ENCODE results near the gene C1QL1.
"Not testable (repeated sequence)": the region's sequence is repeated elsewhere in the genome, so short reads cannot be mapped to it uniquely, and the experiment has no call there.

Gene C1QL1

GRCh38 chr17:44959821-44960531, 8.1 kb downstream of the C1QL1 start:
- no peak for DNase-seq

DNA sequence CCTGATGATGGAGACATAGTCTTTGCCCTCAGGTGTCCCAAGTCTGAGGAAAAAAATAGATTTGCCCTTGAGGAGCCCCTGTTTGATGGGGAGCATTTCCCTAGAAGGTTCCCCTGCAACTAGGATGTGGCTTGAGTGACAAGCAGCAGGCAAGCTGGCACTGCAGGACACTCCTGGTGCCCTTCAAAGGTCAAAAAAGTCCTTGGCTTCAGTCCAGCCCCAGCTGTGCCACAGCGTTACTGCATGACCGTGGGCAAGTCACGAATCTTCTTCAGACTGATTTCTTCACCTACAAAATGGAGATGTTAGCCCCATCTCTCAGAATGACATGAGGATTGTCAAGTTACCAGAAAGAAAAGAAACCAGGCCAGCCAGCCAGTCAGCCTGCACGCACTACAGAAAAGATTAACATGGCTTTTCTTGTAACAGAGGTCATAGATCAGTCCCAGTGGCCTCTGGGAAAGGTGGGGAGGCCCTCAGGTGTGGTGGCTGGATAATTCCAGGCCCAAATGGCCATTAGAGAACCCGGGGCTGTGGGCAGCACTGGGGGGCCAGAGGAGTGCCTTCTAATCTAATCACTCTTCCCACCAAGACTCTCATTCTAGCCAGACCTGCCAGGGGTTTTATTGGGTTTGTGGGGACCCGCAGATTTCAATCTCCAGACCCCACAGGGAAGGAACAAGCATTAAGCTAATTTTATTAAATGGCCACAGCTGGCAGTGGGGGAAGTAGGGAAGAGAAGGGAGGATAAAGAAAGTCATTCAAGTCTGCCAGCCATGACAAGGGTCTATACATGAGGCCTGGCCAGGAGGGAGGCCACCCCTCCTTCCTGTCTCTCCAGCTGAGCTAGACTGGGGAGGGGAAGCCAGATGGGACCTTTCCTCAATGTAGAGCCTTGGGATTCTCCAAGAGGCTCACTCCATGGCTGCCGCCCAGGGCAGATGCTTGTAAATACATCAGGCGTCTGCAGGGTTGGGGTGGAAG, 10.8 kb downstream of the C1QL1 start:
- no peak for DNase-seq

DNA sequence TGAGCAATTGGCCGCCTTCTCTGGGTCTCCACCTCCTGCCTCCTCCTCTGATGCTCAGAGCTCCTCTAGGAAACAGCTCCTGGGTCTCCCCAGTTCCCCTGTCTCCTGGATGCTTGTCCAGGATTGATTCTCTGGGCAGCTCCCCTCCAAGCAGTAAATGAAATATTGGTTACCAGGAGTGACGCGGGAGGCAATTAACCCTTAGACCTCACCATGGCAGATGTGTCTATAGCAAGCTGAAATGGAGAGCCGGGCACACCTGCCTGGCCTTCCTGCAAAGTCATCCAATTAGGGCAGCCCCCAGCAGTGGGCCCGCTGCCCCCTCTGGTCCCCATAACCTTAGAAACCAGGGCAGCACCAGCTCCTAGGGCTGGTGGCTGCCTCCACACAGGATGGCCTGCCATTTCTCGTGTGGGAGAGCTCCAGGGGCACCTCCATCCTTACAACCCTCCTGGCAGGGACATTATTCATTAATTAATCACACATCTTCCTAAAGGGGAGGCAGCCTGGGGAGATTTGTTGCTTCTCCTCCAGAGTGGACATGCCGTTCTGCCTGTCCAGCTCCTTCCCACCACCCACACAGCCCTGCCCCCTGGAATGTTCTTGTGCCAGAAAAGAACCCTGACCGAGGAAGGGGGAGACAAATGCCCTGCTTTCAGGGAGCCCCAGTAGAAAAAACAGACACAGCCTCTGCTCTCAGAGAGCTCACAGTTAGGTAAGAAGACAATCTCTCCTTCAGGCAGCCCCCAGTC, 12.3 kb downstream of the C1QL1 start:
- DNase-seq = peak; percentile 21

DNA sequence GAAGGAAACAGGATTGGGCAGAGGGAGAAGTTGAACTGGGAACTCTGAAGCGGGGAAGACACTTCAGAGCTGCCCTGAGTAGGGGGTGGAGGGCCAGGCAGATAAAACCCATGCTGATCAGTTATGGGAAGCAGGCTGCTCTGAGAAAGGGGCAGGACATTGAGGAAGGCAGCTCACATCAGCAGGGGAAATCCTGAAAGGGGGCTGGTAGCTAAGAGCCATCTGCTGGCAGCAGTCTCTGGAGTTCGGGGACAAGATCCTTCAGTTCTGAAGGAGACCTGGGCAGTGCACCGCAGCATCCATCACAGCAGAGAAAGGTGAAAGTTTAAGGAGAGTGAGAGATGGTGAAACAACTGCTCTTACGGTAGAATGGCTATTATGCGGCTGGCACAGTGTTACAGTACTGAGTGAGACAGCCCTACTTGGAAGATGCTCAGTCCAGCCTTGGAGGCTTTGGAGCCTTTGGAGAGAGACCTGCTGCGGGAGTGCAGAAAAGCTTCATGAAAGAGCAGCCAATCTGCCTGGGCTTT, 15.1 kb downstream of the C1QL1 start:
- DNase-seq = no peak

DNA sequence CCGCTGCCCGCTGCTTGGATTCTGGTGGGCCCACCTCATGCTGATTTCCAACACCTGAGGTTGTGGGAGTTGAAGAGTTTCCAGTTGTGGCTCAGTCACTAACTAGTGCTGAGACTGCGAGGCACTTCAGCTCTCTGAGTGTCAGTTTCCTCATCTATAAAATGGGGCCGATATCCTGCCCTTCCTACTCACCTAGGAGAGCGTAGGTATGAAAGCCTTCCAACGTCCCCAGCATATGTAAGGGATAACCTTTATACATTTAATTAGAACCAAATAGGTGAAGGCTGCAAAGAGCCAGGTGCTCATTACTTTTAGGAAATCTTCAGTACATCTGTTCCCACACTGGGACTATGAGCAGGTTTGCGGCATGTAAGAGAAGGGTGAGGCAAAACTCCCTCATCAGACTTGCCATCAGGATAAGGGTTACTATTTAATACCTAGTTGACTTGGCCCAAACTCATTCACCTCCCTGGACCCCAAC, 19.7 kb downstream of the C1QL1 start:
- DNase-seq = no peak

DNA sequence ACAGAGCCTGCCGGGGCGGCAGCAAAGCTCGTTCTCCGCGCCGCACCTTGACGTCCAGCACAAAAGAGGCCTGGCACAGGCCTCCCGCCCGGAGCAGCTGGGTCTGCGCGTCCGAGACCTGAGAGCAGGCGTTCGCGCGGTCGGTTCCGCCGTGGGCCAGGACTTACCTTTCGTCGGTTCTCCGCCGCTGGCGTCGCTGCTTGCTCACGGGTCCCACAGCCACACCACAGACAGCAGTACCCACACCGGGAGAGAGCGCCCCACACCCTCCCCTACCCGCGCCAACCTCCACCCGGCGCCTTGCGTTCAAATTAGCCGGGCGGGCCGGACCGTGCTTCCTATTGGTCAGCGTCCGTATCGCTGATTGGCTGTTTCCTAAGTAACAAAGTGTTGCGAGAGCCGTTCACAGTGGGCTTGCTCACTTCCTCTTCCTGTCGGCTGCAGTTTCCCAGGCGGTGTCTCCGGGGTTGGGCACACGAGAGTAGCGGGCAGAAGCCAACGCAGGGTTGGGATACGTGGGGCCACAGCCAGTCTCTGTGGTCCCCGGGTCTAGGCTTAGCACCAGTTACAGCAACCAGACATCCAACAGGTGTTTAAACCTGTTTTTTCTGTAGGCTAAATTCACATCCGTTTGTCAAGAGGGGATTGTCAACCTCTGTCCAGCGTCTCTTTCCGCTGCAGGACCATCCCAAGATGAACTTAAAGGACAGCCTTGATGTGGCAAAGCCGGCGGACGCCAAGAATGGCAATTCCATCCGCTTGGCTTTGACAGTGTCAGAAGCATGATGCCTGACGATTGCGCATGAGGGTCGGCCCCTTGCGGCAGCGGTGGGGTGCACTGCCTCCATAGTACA, 20.4 kb downstream of the C1QL1 start, which contains the start of gene KIF18B:
KIF18B (minus strand) TSS at position 313 of the 854 bp plus-strand sequence. CDS start 11,429 bp downstream, outside the sequence.
- DNase-seq = peak; percentile 97

DNA sequence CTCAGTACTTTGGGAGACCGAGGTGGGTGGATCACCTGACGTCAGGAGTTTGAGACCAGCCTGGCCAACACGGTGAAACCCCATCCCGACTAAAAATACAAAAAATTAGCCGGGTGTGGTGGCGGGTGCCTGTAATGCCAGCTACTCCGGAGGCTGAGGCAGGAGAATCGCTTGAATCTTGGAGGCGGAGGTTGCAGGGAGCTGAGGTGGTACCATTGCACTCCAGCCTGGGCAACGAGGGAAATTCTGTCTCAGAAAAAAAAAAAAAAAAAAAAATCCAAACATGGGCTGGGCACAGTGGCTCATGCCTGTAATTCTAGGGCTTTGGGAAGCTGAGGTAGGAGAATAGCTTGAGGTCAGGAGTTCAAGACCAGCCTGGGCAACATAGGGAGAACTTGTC, 22.5 kb downstream of the C1QL1 start:
- not testable (repeated sequence) for DNase-seq

DNA sequence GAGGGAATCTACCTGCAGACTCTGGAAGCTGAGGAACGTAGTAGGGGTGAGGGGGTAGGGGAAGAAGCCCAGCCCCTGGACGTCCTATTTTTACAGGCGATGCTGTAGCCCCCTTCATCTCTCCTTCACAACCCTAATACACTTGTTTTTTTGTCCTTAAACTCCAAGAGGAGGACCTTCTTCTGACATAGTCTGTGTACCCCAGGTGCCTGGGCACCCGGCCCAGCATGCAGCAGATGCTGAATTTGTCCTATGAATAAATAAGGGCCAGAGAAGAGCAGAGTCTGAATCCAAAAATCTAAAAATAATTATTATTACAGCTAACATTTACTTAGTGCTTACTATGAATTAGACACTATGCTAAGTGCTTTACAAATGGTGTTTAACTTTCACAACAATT, 25.6 kb downstream of the C1QL1 start:
- DNase-seq = no peak

GRCh38 chr17:44941712-44942331, 26.3 kb downstream of the C1QL1 start:
- no peak for DNase-seq

DNA sequence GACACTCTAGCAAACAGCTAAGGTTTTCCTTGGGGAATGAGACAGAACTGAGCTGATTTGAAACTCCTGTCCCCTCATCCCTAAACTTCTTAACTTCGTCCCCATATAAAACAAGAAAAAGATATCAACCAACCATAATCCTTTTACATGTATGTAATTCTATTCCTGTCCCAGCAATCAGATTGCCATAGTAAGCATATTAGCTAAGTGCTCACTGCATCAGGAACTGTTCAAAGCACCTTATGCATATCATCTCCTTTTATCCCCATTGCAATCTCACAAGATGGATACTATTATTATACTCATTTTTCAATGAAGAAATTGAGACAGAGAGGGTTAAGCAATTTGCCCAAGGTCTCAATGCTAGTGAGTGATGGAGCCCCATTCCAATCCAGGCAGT, 27.3 kb downstream of the C1QL1 start:
- DNase-seq = no peak

DNA sequence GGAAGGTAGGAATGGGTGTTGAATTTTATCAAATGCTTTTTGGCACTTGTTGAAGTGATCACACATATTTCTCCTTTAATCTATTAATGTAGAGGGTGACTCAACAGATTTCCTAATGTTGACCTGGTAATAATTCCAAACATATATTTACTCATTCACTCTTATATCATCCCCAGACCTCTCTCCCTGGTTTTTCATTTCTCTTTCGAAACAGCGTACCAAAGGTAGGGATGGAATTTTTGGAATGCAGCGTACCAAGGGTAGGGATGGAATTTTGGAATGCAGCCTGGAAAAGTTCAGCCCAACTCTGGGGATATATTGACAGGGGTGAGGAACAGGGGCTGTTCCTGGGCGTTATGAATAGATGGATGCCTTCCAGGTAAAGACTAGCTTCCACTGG, 27.8 kb downstream of the C1QL1 start:
- no peak for DNase-seq

DNA sequence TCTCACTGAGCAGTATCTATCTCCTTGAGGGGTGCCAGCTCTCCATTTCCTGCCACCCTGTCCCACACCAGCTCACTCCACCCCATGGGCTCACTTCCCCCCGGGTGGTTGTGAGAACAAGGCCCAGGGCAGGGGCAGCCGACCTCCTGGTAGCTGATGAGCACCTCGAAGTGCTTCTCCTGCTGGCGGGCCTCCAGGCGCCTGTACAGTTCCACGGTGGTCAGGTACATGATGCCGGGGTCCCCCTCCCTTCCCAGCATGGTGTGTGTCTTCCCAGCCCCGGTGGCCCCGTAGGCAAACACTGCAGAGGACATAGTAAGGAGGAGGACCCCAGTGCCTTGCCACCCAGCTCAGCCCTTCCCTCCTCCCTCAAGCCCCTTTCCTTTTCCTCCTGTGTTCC, 33.0 kb downstream of the C1QL1 start:
- DNase-seq = no peak

GRCh38 chr17:44934745-44935105, 33.4 kb downstream of the C1QL1 start:
- no peak for DNase-seq

- no peak for DNase-seq
Measured at GRCh38 chr17:44933824-44934744, 34.0 kb downstream of the C1QL1 start.

DNA sequence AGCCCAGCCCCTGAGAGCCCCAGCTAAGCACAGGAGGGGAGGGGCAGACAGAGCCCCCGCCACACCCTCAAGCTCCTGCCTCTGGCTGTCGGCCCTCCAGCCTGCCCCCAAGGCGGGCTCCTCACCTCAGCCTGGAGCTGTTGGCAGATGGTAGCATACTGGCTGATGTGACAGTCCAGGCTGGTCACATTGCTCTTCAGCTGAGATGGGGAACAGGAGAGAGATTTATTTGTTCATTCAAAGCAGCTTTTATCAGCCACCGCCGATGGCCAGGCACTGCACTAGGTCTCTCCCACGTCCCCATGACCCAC, 35.4 kb downstream of the C1QL1 start:
- no peak for DNase-seq

- DNase-seq = no peak
Measured at GRCh38 chr17:44932096-44932786, 35.9 kb downstream of the C1QL1 start.

GRCh38 chr17:44931376-44931775, 36.7 kb downstream of the C1QL1 start:
- DNase-seq = no peak

DNA sequence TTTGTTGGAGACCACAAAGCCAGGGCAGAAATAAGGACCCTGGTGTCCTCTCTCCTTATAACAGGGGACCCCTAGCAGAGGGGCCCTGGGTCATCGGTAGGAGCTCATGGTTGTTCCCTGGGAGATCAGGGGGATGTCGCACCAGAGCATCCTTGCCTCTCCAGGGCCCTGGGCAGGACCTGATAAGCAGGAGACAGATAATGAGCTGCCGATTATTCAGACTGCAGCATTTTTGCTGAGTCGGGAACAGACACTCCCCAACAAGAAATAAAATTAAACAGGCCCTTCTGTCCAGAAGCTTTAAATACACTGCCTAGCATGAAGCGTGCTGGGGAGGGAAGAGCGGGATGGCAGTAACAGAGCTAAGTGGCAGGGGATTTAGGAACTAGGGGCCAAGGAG, 37.4 kb downstream of the C1QL1 start:
- DNase-seq = no peak

DNA sequence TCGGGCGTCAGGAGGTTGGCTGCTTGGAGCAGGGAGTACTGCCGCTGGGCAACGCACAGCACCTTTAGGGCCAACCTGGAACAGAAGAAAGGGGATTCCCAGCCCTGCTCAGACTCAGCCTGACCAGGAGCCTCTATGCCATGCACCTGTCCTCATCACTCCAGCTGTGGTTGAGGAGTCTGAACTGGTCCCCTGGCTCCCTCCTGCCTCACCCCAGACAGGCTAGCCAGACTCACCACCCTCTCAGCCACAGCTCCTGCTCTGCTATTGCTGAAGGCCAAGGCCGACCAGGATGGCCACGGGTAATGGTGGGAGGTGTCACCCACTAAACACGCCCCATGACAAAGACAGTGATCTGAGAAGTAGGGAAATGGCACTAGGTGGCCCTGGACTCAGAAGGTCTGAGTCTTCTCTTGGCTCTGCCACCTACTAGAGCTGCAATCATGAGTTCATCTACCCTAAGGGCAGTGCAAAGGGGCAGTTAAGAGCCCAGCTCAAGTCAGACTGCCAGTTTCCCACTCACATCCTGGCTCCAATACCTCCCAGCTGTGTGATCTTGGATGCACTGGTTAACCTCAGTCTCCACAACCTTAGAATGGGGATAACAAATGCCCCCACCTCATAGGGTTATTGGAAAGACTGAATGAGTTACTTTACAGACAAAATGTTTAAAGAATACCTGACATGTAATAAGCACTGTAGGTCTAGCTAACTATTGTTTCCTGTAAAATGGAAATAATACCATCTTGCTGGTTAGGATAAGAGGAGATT, 39.0 kb downstream of the C1QL1 start:
- DNase-seq = no peak
